PC-3 (cell line): ENCODE results near the gene GNAZ. TPM values are rescaled to one million over a fixed set of nuclear protein-coding genes. Genes with fewer than 3 reads are reported as not detected.

ENCODE experiments used
- ATAC-seq: fragments of 200-7000 bp; cut with Tn5 transposase; 2 replicates; pipeline ENCODE4 v1.9.1; 2020; ENCODE audit warnings: mild to moderate bottlenecking, moderate library complexity
- BruUV-seq: library from RNA; stranded (reverse); fragments of 400-500 nt; replicated peaks from 2 replicates; lab custom pipeline; 2021; lab: Mats Ljungman, UMichigan
- CTCF ChIA-PET: fragments of 300-600 bp; sonication (Branson Sonifier 250); formaldehyde crosslinking; loops from one replicate; lab custom pipeline; 2022; ENCODE audit warnings: antibody characterized with exemption; lab: Charles Lee
- POLR2A ChIA-PET: fragments of 300-600 bp; sonication (Branson Sonifier 250); formaldehyde crosslinking; loops from one replicate; lab custom pipeline; 2022; ENCODE audit warnings: antibody characterized with exemption; ENCODE audit not compliant: unreplicated experiment; lab: Charles Lee
- DNase-seq: peaks from one replicate; pipeline ENCODE4 v3.0.0-alpha.2; 2015
- H2AFZ ChIP-seq: fragments of 300-600 bp; sonication (generic); 2 replicates; pipeline ENCODE4 v1.6.0; 2016; ENCODE audit warnings: antibody characterized with exemption, low read length
- H3F3A ChIP-seq: fragments of 300-600 bp; sonication (generic); one replicate; pipeline ENCODE4 v1.6.0; 2017; ENCODE audit warnings: antibody characterized with exemption, low read length, control low read depth, mild to moderate bottlenecking; ENCODE audit not compliant: unreplicated experiment
- H3K27ac ChIP-seq: fragments of 300-600 bp; sonication (generic); 2 replicates; pipeline ENCODE4 v1.5.1; 2016; ENCODE audit warnings: mild to moderate bottlenecking, low read length
- H3K27me3 ChIP-seq: fragments of 300-600 bp; sonication (generic); 2 replicates; pipeline ENCODE4 v1.6.1; 2016; ENCODE audit warnings: low read length, mixed read lengths
- H3K36me3 ChIP-seq: fragments of 300-600 bp; sonication (generic); 2 replicates; pipeline ENCODE4 v1.6.1; 2016; ENCODE audit warnings: low read depth, mixed run types, low read length, mixed read lengths
- H3K4me1 ChIP-seq: fragments of 300-600 bp; sonication (generic); 2 replicates; pipeline ENCODE4 v1.5.1; 2016; ENCODE audit warnings: low read length; ENCODE audit not compliant: insufficient read depth
- H3K4me2 ChIP-seq: fragments of 300-600 bp; sonication (generic); 2 replicates; pipeline ENCODE4 v1.6.0; 2016; ENCODE audit warnings: low read length
- H3K4me3 ChIP-seq: fragments of 300-600 bp; sonication (generic); 2 replicates; pipeline ENCODE4 v1.5.1; 2016; ENCODE audit warnings: mild to moderate bottlenecking, low read length, mixed read lengths
- H3K79me2 ChIP-seq: fragments of 300-600 bp; sonication (generic); 2 replicates; pipeline ENCODE4 v1.6.1; 2017; ENCODE audit warnings: low read length, mixed read lengths
- H3K9ac ChIP-seq: fragments of 300-600 bp; sonication (generic); 2 replicates; pipeline ENCODE4 v1.6.0; 2016; ENCODE audit warnings: mild to moderate bottlenecking, low read length
- H3K9me2 ChIP-seq: fragments of 300-600 bp; sonication (generic); replicated peaks from 2 replicates; pipeline ENCODE4 v1.6.1; 2016; ENCODE audit warnings: mixed run types, low read length, mixed read lengths
- H3K9me3 ChIP-seq: fragments of 300-600 bp; sonication (generic); 2 replicates; pipeline ENCODE4 v1.6.1; 2016; ENCODE audit warnings: low read length, mixed read lengths
- H4K20me1 ChIP-seq: fragments of 300-600 bp; sonication (generic); 2 replicates; pipeline ENCODE4 v1.6.1; 2016; ENCODE audit warnings: low read length, mixed read lengths
- EZH2 ChIP-seq: fragments of 300-600 bp; sonication (generic); IDR thresholded peaks from one replicate; pipeline ENCODE4 v1.6.1; 2017; ENCODE audit warnings: antibody characterized with exemption, mild to moderate bottlenecking, low read length; ENCODE audit not compliant: unreplicated experiment
- EZH2phosphoT487 ChIP-seq: fragments of 300-600 bp; sonication (generic); IDR thresholded peaks from 2 replicates; pipeline ENCODE4 v1.6.1; 2018; ENCODE audit warnings: mild to moderate bottlenecking, antibody characterized with exemption, low read length, borderline replicate concordance
- intact Hi-C: fragments of 100-400 bp; cut with micrococcal nuclease; formaldehyde crosslinking; loops from 2 replicates; pipeline ENCODE4 v1.9.0; 2023
- total RNA-seq: library from RNA; depleted of rRNA; stranded (reverse); fragments of >200 nt; gene quantifications from 2 replicates; pipeline ENCODE4 v1.2.3, GENCODE V29; 2014
- TF ChIP-seq, protein P1 (sequence below): fragments of 300-600 bp; sonication (generic); conservative IDR thresholded peaks from 2 replicates; pipeline ENCODE4 v1.5.1; 2017; ENCODE audit warnings: antibody characterized with exemption, low read depth, mild to moderate bottlenecking, low read length

Gene GNAZ
- total RNA-seq, 1 experiment from 2014 or later = 14.4 TPM

DNA sequence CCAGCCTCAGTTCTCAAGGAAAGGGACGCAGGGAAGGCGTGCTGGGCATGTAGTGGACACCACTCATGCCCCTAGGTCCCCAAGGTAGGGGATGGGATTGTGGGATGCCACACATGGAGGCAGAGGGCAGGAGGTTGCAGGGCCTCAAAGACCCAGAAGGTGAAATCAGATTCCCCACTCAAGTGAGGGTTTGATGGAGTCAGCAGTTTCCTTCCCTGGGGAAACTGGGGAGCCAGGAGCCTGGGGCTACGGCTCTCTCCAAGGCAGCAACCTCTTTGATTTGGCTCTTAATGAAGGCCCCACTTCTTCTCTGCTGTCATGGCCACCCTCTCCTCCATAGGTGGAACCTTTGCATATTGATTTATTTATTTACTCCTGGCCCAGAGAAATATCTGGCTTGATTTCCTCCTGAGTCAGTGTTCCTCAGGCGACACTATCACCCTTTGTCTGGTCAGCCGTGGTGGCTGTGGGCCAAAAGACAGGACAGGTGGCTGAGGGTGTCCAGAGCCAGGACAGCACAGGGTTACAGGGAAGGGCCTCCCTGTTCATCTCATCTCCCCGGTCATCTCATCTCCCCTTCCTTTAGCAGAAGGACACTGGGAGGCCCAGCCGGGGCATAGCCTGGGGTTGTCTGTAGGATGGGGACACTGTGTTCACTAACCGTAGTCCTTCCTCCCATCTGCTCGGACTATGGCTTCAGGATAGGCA is 9.6 kb downstream of the GNAZ start:
- H3K9me3 ChIP-seq = no peaks in the 10 kb centered on the region
- no peaks in the 10 kb centered on the region for H4K20me1 ChIP-seq
- TF ChIP-seq, protein P1, sequence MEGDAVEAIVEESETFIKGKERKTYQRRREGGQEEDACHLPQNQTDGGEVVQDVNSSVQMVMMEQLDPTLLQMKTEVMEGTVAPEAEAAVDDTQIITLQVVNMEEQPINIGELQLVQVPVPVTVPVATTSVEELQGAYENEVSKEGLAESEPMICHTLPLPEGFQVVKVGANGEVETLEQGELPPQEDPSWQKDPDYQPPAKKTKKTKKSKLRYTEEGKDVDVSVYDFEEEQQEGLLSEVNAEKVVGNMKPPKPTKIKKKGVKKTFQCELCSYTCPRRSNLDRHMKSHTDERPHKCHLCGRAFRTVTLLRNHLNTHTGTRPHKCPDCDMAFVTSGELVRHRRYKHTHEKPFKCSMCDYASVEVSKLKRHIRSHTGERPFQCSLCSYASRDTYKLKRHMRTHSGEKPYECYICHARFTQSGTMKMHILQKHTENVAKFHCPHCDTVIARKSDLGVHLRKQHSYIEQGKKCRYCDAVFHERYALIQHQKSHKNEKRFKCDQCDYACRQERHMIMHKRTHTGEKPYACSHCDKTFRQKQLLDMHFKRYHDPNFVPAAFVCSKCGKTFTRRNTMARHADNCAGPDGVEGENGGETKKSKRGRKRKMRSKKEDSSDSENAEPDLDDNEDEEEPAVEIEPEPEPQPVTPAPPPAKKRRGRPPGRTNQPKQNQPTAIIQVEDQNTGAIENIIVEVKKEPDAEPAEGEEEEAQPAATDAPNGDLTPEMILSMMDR = no peak
- TF ChIP-seq EZH2 = no peak
- no peak for TF ChIP-seq EZH2phosphoT487
- no peaks in the 10 kb centered on the region for H3K9me2 ChIP-seq
- BruUV-seq = no TSS peak
- H3K27ac ChIP-seq = no peak overlapping the region
- POLR2A ChIA-PET = no interaction called here
- no peaks in the 10 kb centered on the region for H3K4me1 ChIP-seq
- no peaks in the 10 kb centered on the region for H3K27me3 ChIP-seq
- H2AFZ ChIP-seq = no peak overlapping the region
- no peak overlapping the region for H3K4me2 ChIP-seq
- H3K9ac ChIP-seq = no peak overlapping the region
- H3F3A ChIP-seq = no peaks in the 10 kb centered on the region
- intact Hi-C loops = no loop called here
- ATAC-seq (no peak), DNase-seq (no peak)
- CTCF ChIA-PET = no interaction called here
- H3K36me3 ChIP-seq = no peaks in the 10 kb centered on the region
- no peaks in the 10 kb centered on the region for H3K79me2 ChIP-seq
- no peak overlapping the region for H3K4me3 ChIP-seq

DNA sequence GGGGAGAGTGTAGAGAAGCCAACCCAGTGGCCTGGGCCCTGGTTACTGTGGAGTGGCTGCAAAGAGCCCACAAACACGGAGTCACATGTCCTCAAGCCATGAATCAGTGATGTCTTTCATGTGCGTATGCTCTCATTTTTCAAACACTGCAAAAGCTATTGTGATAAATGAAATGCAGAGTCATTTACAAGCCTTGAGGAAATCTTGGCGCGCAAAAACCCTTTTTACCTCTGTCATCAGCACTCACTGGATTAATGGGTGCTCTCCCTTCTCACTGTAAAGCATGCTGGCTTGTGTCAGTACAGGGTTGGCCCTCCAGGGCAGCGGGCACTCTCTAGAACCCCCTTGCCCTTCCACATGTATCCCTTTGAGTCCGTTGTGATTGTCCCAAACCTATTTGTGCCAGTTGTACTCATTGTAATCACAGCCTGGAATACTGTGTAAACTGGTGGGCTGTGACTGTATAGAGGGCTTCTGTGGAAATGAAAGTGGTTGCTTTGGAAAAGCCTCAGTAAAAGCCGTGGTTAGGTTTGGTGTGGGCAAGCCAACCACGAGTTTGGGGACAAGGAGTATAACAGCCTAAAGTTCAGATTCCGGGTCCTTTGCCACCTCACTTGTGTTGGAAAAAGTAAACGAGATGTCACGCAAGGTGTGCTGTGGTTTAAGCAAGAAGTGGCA is 10.4 kb downstream of the GNAZ start:
- Histone ChIP-seq H2AFZ (no peak overlapping the region), H3K27me3 (no peaks in the 10 kb centered on the region), H3K36me3 (no peaks in the 10 kb centered on the region), H3K9me2 (no peaks in the 10 kb centered on the region), H3K4me3 (no peak overlapping the region), H3K4me2 (no peak overlapping the region), H3K9me3 (no peaks in the 10 kb centered on the region), H3F3A (no peaks in the 10 kb centered on the region), H3K27ac (no peak overlapping the region), H3K79me2 (no peaks in the 10 kb centered on the region), H3K9ac (no peak overlapping the region), H3K4me1 (no peaks in the 10 kb centered on the region), H4K20me1 (no peaks in the 10 kb centered on the region)
- no TSS peak for BruUV-seq
- no peak for ATAC-seq
- DNase-seq = no peak
- TF ChIP-seq, protein P1 = no peak
- no peak for TF ChIP-seq EZH2
- no peak for TF ChIP-seq EZH2phosphoT487
- intact Hi-C loops = no loop called here
- POLR2A ChIA-PET = no interaction called here
- CTCF ChIA-PET = no interaction called here
